HFF-Myc (cell line): ENCODE data around the gene PTN.
"Not testable (repeated sequence)": the region's sequence is repeated elsewhere in the genome, so short reads cannot be mapped to it uniquely, and the experiment has no call there.

Experiments
- DNase-seq: peaks from one replicate; pipeline ENCODE4 v3.0.0-alpha.2; 2011; ENCODE audit warnings: low read depth; ENCODE audit errors: extremely low read depth
- H3K4me3 ChIP-seq: replicated peaks from 2 replicates; pipeline ENCODE4 v1.5.1; 2011; ENCODE audit warnings: low read depth, mild to moderate bottlenecking, control low read depth, low read length
- TF ChIP-seq, protein P1 (sequence below): IDR thresholded peaks from 2 replicates; pipeline ENCODE4 v1.5.1; 2012; ENCODE audit warnings: mild to moderate bottlenecking, low read depth, low read length, control low read depth; ENCODE audit errors: missing control alignments

PTN gene

DNA sequence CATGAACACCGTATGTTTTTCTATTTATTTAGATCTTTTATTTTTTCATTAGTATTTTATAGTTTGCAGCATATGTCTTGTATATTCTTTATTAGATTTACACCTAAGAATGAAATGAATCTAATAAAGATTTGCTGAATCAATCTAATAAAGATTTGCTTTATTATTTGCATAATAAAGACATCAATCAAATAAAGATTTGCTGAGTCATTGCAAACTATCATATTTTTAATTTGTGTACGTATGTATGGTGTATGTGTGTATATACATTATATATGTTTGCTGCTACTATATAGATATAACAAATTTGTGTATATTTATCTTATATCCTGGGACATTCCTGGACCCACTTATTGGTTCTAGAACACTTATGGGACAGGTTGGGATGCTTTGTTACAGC, 147.5 kb downstream of the PTN start:
- DNase-seq: no peak
- TF ChIP-seq, protein P1, sequence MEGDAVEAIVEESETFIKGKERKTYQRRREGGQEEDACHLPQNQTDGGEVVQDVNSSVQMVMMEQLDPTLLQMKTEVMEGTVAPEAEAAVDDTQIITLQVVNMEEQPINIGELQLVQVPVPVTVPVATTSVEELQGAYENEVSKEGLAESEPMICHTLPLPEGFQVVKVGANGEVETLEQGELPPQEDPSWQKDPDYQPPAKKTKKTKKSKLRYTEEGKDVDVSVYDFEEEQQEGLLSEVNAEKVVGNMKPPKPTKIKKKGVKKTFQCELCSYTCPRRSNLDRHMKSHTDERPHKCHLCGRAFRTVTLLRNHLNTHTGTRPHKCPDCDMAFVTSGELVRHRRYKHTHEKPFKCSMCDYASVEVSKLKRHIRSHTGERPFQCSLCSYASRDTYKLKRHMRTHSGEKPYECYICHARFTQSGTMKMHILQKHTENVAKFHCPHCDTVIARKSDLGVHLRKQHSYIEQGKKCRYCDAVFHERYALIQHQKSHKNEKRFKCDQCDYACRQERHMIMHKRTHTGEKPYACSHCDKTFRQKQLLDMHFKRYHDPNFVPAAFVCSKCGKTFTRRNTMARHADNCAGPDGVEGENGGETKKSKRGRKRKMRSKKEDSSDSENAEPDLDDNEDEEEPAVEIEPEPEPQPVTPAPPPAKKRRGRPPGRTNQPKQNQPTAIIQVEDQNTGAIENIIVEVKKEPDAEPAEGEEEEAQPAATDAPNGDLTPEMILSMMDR: no peak
- H3K4me3 ChIP-seq: no peak overlapping the region

DNA sequence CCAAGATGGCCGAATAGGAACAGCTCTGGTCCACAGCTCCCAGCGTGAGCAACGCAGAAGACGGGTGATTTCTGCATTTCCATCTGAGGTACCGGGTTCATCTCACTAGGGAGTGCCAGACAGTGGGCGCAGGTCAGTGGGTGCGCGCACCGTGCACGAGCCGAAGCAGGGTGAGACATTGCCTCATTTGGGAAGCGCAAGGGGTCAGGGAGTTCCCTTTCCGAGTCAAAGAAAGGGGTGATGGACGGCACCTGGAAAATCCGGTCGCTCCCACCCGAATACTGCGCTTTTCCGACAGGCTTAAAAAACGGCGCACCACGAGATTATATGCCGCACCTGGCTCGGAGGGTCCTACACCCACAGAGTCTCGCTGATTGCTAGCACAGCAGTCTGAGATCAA, 161.9 kb downstream of the PTN start:
- not testable (repeated sequence) for H3K4me3 ChIP-seq, DNase-seq
